ENCODE data around the gene TEX14.
"Not testable (repeated sequence)": the region's sequence is repeated elsewhere in the genome, so short reads cannot be mapped to it uniquely, and the experiment has no call there.

TEX14 gene

DNA sequence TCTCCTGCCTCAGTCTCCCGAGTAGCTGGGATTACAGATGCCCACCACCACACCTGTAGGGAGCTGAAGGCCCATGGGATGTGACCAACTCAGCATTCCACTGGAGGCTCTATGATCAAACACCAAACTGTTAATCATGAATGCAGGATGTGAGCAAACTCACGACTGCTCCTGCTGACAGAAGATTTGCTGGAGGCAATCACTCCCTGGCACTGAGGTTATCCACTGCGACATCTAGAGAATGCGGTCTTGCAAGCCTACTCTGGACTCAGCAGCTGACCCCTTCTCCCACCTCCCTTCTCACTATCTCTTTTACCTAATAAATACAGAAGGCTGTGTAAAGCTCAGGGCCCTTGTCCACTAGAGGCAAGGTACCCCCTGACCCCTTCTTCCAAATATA lies 4.9 kb downstream of the TEX14 start:
- DNase-seq: no peak

DNA sequence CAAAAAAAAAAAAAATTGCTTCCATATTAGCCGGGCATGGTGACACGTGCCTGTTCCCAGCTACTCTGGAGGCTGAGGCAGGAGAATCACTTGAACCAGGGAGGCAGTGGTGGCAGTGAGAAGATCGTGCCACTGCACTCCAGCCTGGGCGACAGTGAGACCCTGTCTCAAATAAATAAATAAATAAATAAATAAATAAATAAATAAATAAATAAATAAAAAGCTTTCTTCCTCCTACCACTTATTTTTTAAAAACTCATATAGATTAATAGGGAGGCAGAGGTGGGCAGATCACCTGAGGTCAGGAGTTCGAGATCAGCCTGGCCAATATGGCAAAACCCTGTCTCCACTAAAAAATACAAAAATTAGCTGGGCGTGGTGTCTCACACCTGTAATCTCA lies 7.4 kb downstream of the TEX14 start:
- not testable (repeated sequence) for DNase-seq

- DNase-seq: no peak
Observed at GRCh38 chr17:58684003-58684402, 7.8 kb downstream of the TEX14 start.

GRCh38 chr17:58680038-58680369 lies 11.8 kb downstream of the TEX14 start:
- no peak for DNase-seq

DNA sequence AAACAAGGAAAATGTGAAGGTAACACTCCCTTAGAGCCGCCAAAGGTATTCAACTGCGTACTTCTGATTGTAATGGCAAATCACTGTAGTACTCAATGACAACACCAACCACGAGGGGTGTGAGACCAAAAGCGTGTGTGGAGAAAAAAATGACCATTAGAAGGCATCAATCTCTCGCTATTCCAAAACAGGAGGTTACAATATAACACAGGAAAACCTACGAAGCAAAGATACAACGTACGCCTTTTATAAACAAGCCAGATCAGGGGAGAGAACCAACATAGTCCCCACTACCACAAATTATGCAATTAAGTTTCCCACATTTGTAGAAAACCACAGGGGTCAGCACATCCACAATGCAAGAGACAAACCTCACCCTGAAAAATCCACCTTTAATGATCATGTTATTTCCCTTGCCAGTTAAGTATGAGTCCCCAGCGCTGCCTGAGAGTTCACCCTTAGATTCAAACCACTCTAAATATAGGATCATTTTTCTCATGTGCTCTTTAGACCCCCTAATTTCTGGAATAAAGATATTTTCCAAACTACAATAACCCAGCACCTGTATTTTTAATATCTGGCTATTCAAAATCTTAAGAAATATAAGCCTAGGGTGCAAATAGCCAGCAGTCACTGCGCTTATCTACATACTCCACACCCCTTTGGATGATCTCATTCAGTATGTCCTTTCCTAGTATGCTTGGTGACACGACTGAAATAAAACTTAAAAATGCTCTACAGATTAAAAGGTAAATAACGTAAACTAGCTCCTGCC lies 12.4 kb downstream of the TEX14 start:
- no peak for DNase-seq

GRCh38 chr17:58678287-58678686 lies 13.6 kb downstream of the TEX14 start:
- DNase-seq: not testable (repeated sequence)

- DNase-seq: no peak
Observed at GRCh38 chr17:58677194-58677880, 14.5 kb downstream of the TEX14 start.

GRCh38 chr17:58671969-58672368 lies 19.9 kb downstream of the TEX14 start:
- no peak for DNase-seq

DNA sequence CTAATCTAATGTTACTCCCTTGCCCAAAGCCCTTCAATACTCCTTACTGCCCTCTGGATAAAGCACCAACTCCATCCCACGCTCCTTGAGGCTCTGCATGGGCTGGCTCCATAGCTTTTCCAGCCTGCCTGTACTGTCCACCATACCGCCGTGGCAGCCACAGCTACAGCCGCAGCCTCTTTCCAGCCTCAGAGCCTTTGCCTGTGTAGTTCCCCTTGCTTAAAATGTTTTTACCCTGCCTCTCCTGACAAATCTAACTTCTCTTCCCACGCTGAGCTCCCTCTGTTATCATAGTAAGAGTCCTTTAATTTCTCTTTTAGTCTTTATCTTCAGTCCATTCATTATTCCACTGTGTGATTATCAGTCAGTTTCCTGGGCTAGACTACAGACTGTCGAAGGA lies 22.0 kb downstream of the TEX14 start:
- no peak for DNase-seq

DNA sequence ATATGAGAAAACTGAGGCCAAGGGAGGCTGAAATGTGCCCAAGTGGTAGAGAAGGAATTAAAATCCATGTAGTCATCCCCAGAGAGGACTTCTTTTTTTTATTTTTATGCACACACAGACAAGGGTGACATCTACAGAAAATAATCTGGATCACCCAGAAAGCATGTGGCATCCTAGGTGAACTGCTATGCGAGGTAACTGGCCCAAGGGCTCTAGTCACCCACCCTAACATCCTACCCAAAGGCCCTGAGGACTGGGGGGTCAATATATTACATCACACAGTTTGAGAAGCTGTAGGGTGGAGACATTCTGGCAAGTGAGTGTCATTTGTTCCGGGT lies 23.3 kb downstream of the TEX14 start:
- DNase-seq: no peak

GRCh38 chr17:58667934-58668597 lies 23.8 kb downstream of the TEX14 start:
- no peak for DNase-seq

GRCh38 chr17:58666858-58667267 lies 25.0 kb downstream of the TEX14 start:
- DNase-seq: peak; percentile 31

DNA sequence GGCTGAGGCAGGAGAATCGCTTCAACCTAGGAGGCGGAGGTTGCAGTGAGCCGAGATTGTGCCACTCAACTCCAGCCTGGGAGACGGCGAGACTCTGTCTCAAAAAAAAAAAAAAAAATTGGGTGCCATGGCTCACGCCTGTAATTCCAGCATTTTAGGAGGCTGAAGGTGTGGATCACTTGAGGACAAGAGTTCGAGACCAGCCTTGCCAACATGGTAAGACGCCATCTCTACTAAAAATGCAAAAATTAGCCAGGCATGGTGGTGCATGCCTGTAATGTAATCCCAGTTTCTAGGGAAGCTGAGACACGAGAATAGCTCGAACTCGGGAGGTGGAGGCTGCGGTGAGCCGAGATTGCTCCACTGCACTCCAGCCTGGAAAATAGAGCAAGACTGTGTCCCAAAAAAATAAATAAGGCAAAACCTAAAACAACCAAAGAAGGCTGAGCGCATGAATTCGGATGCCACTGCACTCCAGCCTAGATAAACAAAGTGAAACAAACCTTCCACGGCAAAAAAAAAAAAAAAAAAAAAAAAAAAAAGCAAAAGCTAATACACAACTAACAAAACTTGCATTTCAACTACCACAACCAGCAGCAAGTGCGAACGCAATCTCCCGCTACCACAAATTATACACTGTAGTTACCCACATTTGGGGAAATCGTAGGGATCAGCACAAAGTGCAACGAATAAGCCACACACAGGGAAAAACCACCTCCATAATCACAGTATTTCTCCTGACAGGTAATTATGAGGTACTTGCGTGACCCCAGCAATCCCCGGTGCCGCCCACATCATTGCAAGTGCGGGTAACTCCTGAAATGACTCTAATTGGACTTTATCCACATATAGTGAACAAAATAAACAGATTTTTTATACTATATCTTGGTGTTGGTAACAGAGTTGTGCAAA lies 25.6 kb downstream of the TEX14 start:
- no peak for DNase-seq

DNA sequence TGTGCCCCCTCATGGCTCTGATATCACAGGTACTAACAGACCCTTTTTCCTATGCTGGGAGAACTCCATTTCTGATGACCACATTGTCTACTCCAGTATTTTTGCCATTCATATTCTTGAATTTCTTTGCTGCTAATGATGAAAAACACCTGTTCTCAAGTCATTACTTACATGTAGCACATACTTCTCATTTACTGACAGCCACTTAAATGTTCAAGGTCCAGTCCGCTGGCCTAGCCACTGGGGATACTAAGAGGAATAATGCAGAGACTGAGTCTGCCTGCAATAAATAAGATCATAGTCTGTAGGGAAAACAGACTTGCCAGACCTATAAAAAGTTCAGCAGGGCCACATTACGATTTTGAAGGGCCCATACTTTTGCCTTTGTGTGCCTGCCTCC lies 27.5 kb downstream of the TEX14 start:
- DNase-seq: no peak

DNA sequence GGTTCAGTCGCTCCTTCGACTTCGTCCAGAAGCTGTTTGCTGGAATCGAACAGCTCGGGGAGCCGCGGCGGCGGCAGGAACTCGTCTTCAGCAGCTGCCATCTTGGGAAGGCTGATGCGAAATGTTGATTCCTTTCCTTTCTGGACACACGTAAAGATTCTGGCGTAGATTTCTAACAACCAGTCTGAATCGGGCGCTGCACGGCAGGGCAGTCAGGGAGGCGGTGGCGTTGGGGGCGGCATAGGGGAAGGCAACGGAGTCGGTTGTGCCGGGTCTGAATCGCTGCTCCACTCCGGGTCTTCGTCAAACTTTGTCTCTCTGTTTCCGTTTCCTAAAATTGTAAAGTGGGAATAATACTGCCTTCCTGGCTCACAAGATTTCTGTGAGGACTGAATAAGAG lies 30.3 kb downstream of the TEX14 start:
- no peak for DNase-seq

DNA sequence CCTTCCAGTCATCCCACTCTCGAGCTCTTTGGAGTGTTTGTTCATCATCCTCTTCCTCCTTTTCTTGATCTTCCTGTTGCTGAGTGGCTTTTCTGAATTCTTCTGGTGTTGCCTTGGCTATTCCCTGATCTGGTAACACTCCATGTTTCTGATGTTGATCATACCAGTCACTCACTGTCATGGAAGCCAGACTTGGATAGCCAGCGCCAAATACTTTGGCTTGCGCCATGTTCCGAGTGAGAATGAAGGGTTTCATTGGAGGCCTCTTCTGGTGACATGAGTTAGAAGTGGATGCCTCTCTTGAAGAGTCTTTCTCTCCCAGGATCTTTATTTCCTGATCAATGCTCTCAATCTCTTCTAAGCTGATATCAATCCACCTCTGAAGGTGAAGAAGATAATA lies 31.2 kb downstream of the TEX14 start:
- DNase-seq: no peak

GRCh38 chr17:58659714-58660084 lies 32.1 kb downstream of the TEX14 start:
- peak; percentile 23 for DNase-seq

DNA sequence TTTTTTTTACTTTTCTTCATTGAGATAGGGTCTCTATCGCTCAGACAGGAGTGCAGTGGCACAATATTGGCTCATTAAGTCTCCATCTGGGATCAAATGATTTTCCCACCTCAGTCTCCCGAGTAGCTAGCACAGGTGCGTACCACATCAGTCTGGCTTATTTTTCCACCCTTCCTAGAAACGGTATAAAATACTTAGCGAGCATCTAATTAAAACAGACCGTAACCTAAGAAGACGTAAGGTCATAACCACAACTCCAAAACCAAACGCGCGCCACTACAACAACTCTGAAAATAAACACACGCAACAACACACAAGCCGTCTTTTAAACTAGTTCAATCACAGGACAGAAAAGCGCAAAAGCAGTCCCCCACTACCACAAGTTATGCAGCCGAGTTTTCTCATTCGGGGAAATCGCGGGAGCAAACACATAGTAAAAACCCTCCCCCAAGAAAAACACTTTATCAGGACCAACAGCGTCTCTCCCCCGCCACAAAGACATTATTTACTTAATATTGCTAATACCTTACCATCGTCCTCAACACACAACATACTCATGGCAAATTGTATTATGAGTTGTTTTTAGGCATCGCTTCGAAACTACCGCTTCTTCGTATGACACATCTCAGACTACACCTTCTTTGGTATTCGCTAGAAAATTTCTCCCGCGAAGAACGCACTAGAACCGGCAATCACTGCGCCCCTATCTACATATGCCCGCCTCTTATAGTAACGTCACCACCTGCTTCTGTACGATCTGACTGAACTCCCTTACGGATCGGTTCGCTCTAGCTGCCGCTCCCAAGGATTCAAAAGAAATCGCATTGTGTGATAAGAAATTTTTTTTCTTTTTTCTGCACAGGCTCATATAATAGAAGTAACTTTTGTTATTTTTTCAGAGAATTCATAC lies 32.8 kb downstream of the TEX14 start:
- DNase-seq: peak; percentile 74

DNA sequence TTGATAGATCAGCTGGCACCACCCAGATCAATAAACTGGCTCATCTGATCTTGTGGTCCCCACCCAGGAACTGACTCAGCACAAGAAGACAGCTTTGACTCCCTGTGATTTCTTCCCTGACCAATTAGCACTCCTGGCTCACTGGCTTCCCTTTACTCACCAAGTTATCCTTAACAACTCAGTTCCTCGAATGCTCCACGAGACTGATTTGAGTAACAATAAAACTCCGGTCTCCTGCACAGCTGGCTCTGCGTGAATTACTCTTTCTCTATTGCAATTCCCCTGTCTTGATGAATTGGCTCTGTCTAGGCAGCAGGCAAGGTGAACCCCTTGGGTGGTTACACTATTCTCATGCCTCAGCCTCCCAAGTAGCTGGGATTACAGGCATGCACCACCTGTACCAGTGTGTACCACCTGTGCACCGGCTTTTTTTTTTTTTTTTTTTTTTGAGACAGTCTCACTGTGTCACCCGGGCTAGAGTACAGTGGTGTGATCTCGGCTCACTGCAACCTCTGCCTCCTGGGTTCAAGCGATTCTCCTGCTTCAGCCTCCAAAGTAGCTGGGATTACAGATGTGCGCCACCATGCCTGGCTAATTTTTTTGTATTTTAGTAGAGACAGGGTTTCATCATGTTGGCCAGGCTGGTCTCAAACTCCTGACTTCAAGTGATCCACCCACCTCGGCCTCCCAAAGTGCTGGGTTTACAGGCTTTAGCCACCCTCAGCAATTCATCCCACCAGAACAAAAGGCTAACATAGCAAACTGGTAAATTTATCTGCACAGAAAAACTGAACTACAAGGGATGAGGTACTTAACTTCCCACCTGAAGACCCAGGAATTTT lies 33.7 kb downstream of the TEX14 start:
- DNase-seq: peak; percentile 24

- DNase-seq: no peak
Observed at GRCh38 chr17:58648236-58648635, 43.6 kb downstream of the TEX14 start.

- no peak for DNase-seq
Observed at GRCh38 chr17:58643147-58643546, 48.7 kb downstream of the TEX14 start.
